Activated naive CD4-positive, alpha-beta T cell treated with anti-CD3 and anti-CD28 coated beads, Interleukin-2, amount 10 ng/mL, durations not matched to agents 7 days and 5 days (primary cell): ENCODE measurements around the gene ADAMTS14.
"Not testable (repeated sequence)": the region's sequence is repeated elsewhere in the genome, so short reads cannot be mapped to it uniquely, and the experiment has no call there.

Experiments used
- CTCF ChIA-PET: fragments of 350-600 bp; sonication (Branson Sonifier 250); formaldehyde crosslinking; loops from one replicate; lab custom pipeline; 2021; ENCODE audit warnings: antibody characterized with exemption; lab: Charles Lee
- DNase-seq: peaks from one replicate; pipeline ENCODE4 v3.0.0-alpha.2; 2020
- H3K27ac Mint-ChIP-seq: one replicate; pipeline ENCODE4 v1.8.0; 2021; ENCODE audit warnings: mild to moderate bottlenecking, moderate library complexity, mixed read lengths
- H3K27me3 Mint-ChIP-seq: one replicate; pipeline ENCODE4 v1.8.0; 2021; ENCODE audit warnings: mild to moderate bottlenecking, mixed read lengths
- H3K36me3 Mint-ChIP-seq: one replicate; pipeline ENCODE4 v1.8.0; 2021; ENCODE audit warnings: mixed read lengths
- H3K4me1 Mint-ChIP-seq: one replicate; pipeline ENCODE4 v1.8.0; 2021; ENCODE audit warnings: mixed read lengths
- H3K4me3 Mint-ChIP-seq: one replicate; pipeline ENCODE4 v1.8.0; 2021; ENCODE audit warnings: mild to moderate bottlenecking, moderate library complexity, mixed read lengths
- H3K9me3 Mint-ChIP-seq: one replicate; pipeline ENCODE4 v1.8.0; 2021; ENCODE audit warnings: mixed read lengths

Gene ADAMTS14

GRCh38 chr10:70760271-70760787, 88.0 kb downstream of the ADAMTS14 start:
- no peak for DNase-seq
- CTCF ChIA-PET = interaction anchor here (0.9 to 7.1 kb wide), 4 partner anchors 141 to 266 kb away, joined by 3 to 71 read pairs (median 8); no protein-coding TSS in a partner anchor
- Mint-ChIP-seq H3K4me3 (no peak overlapping the region), H3K27ac (no peak overlapping the region), H3K4me1 (no peaks in the 10 kb centered on the region), H3K36me3 (no peaks in the 10 kb centered on the region), H3K9me3 (peaks cover 3% of the 10 kb centered on the region), H3K27me3 (peaks cover 28% of the 10 kb centered on the region)

DNA sequence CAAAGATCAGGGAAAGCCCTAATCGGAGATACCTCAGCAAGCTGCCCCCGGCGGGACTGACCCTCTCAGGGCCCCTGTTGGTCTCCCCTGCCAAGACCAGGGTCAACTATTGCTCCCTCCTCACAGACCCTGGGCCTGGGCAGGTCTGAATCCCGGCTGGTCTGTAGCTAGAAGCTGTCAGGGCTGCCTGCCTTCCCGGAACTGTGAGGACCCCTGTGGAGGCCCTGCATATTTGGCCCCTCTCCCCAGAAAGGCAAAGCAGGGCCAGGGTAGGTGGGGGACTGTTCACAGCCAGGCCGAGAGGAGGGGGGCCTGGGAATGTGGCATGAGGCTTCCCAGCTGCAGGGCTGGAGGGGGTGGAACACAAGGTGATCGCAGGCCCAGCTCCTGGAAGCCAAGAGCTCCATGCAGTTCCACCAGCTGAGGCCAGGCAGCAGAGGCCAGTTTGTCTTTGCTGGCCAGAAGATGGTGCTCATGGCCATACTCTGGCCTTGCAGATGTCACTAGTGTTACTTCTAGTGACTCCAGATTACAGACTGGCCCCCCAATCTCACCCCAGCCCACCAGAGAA, 88.8 kb downstream of the ADAMTS14 start:
- Mint-ChIP-seq H3K27ac (no peak overlapping the region), H3K36me3 (no peaks in the 10 kb centered on the region), H3K27me3 (peaks cover 31% of the 10 kb centered on the region), H3K4me1 (no peaks in the 10 kb centered on the region), H3K4me3 (no peak overlapping the region), H3K9me3 (peaks cover 6% of the 10 kb centered on the region)
- CTCF ChIA-PET = interaction anchor here (0.9 to 7.1 kb wide), 4 partner anchors 142 to 267 kb away, joined by 3 to 71 read pairs (median 8); no protein-coding TSS in a partner anchor
- DNase-seq = no peak

- no peak overlapping the region for H3K27ac Mint-ChIP-seq
- DNase-seq = no peak
- CTCF ChIA-PET = interaction anchor here (2.5 to 7.1 kb wide), 2 partner anchors 203 to 212 kb away, joined by 11 to 71 read pairs; no protein-coding TSS in a partner anchor
- H3K27me3 Mint-ChIP-seq = peaks cover 33% of the 10 kb centered on the region
- H3K4me1 Mint-ChIP-seq = no peaks in the 10 kb centered on the region
- H3K9me3 Mint-ChIP-seq = peaks cover 10% of the 10 kb centered on the region
- H3K36me3 Mint-ChIP-seq = no peaks in the 10 kb centered on the region
- no peak overlapping the region for H3K4me3 Mint-ChIP-seq
These were observed 89.5 kb downstream of the ADAMTS14 start for GRCh38 chr10:70761727-70762350.

DNA sequence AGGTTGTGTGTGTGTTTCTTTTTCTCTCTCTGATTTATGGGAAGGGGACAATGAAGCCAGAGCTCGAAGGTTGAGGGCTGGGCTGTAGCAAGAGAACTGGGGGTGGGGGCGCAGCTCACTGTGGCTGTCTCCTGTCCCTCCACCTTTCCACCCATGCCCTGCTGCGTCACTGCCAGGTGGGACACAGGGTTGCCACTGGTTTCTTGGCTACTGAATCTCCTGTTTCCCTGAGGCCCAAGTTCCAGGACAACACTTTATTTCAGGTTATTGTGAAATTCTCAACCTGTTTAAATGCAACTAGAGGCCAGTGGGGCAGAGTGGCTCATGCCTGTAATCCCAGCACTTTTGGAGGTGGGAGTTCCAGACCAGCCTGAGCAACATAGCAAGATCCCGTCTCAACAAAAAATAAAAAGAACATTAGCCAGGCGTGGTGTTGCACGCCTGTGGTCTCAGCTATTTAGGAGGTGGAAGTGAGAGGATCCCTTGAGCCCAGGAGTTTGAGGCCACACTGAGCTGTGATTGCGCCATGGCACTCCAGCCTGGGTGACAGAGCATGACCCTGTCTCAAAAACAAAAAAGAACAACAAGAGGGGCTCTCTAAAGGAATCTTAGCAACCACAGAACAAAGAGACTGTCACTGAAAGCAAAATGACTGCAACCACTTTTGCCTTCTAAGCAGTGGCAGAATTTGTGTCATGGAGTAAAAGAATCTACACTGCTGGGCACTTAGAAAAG, 90.3 kb downstream of the ADAMTS14 start:
- DNase-seq = no peak
- Mint-ChIP-seq H3K4me3 (no peak overlapping the region), H3K9me3 (peaks cover 11% of the 10 kb centered on the region), H3K27ac (no peak overlapping the region), H3K4me1 (no peaks in the 10 kb centered on the region), H3K36me3 (no peaks in the 10 kb centered on the region), H3K27me3 (peaks cover 37% of the 10 kb centered on the region)
- CTCF ChIA-PET = interaction anchor here (2.5 to 7.1 kb wide), 2 partner anchors 203 to 213 kb away, joined by 11 to 71 read pairs; no protein-coding TSS in a partner anchor

DNA sequence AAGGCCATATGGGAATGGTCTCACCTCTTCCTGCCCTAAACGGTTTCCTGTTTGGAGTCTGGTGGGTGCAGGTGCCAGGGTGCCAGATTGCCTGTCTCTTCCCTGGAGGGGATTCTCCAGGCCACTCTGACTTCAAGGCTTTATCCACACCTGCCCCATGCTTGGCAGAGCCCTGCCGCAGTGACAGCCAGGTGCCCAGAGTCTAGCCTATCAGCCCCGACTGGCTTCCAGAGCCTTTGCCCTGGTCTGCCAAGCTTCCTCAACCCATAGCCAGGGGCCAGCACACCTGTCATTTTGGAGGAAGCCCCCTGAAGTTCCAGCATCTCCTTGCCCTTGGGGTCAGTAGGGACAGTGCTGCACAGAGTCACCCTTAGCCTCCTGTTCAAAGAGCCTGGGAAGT, 91.3 kb downstream of the ADAMTS14 start:
- Mint-ChIP-seq H3K4me1 (no peaks in the 10 kb centered on the region), H3K27ac (no peak overlapping the region), H3K9me3 (peaks cover 11% of the 10 kb centered on the region), H3K27me3 (peaks cover 42% of the 10 kb centered on the region), H3K4me3 (no peak overlapping the region), H3K36me3 (no peaks in the 10 kb centered on the region)
- CTCF ChIA-PET = no interaction called here
- no peak for DNase-seq

DNA sequence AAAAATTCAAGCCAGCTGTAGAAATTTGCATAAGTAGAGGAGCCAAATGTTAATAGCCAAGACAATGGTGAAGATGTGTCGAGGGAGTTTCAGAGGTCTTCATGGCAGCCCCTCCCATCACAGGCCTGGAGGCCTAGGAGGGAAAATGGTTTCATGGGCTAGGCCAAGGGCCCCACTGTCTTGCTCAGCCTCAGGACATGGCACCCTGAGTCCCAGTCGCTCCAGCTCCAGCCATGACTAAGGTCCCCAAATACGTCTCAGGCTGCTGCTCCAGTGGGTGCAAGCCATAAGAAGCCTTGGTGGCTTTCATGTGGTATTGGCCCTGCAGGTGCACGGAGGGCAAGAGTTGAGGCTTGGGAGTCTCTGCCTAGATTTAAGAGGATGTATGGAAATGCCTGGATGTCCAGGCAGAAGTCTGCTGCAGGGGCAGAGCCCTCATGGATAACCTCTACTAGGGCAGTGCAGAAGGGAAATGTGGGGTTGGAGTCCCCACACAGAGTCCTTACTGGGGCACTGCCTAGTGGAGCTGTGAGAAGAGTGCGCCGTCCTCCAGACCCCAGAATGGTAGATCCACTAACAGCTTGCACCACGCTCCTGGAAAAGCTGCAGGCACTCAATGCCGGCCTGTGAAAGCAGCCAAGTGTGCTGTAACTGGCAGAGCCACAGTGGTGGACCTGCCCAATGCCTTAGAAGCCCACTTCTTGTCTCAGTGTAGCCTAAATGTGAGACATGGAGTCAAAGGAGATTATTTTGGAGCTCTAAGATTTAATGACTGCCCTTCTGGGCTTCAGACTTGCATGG, 93.7 kb downstream of the ADAMTS14 start:
- H3K27me3 Mint-ChIP-seq = peaks cover 27% of the 10 kb centered on the region
- H3K9me3 Mint-ChIP-seq = peaks cover 11% of the 10 kb centered on the region
- no peaks in the 10 kb centered on the region for H3K4me1 Mint-ChIP-seq
- H3K4me3 Mint-ChIP-seq = no peak overlapping the region
- H3K36me3 Mint-ChIP-seq = no peaks in the 10 kb centered on the region
- CTCF ChIA-PET = no interaction called here
- no peak overlapping the region for H3K27ac Mint-ChIP-seq
- DNase-seq = no peak

DNA sequence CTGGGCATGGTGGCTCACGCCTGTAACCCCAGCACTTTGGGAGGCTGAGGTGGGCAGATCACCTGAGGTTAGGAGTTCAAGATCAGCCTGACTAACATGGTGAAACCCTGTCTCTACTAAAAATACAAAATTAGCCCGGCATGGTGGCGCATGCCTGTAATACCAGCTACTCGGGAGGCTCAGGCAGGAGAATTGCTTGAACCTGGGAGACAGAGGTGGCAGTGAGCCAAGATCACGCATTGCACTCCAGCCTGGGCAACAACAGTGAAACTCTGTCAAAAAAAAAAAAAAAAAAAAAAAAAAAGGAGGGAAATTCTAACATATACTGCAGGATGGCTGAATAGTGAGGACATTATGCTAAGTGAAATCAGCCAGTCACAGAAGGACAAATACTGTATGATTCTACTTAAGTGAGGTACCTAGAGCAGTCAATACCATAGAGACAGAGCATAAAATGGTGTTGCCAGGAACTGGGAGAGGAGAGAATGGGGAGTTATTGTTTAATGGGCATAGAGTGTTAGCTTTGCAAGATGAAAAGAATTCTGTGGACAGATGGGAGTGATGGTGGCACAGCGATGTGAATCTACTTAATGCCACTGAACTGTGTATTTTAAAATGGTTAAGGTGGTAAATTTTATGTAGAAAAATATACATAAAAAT, 95.8 kb downstream of the ADAMTS14 start:
- peaks cover 27% of the 10 kb centered on the region for H3K27me3 Mint-ChIP-seq

DNA sequence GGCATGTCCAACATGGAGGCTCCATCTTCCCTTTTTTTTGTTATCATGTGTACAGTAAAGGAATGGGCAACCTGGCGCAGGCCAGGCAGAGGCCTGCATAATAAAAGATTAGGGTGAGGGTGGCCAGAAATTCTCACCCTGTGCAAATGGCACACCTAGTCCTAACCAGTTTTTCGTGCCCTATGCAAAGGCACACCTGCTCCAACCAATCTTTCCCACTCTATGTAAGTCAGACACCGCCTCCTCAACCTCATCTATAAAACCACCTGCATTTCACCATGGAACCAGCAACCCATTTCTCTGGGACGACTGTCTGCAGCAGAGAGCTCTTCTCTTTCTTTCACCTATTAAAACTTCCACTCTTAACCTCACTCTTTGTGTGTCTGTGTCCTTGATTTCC, 96.8 kb downstream of the ADAMTS14 start:
- Mint-ChIP-seq H3K27me3 (peaks cover 20% of the 10 kb centered on the region), H3K36me3 (no peaks in the 10 kb centered on the region), H3K9me3 (peaks cover 11% of the 10 kb centered on the region), H3K27ac (no peak overlapping the region), H3K4me3 (no peak overlapping the region), H3K4me1 (no peaks in the 10 kb centered on the region)
- DNase-seq = peak; percentile 1
- CTCF ChIA-PET = interaction anchor here (1.8 kb wide), 1 partner anchor 220 kb away, joined by 6 read pairs; no protein-coding TSS in a partner anchor

More for the DNA sequence above, 95.8 kb downstream of the ADAMTS14 start:
- not testable (repeated sequence) for H3K27ac Mint-ChIP-seq, H3K36me3 Mint-ChIP-seq, H3K4me3 Mint-ChIP-seq, H3K4me1 Mint-ChIP-seq
- CTCF ChIA-PET = interaction anchor here (1.8 kb wide), 1 partner anchor 219 kb away, joined by 6 read pairs; no protein-coding TSS in a partner anchor
- H3K9me3 Mint-ChIP-seq = peaks cover 11% of the 10 kb centered on the region
- peak; percentile 9 for DNase-seq

DNA sequence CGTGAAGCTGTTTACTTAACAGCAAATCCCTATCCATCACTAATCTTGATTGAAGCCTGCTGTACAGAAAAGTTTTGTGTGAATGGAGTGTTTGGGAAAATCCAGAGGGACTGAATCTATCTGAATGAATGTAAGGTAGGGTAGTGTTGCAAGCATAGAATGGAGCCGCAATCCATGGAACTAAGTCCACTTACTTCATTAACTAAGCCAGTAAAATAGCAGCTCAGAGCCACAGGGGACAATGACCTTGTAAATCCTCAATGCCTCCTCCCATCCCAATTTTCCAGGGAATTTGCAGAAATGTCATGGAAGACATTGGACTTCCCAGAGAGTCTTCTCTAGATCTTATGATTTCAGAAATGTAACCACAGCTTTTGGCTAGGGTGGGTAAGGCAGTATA, 97.7 kb downstream of the ADAMTS14 start:
- no peak overlapping the region for H3K4me3 Mint-ChIP-seq
- peak; percentile 5 for DNase-seq

GRCh38 chr10:70770516-70770915, 98.2 kb downstream of the ADAMTS14 start:
- H3K9me3 Mint-ChIP-seq, H3K27ac Mint-ChIP-seq, H3K4me3 Mint-ChIP-seq, DNase-seq, H3K4me1 Mint-ChIP-seq, H3K36me3 Mint-ChIP-seq: not testable (repeated sequence)
- CTCF ChIA-PET = interaction anchor here (1.0 kb wide), 1 partner anchor 211 kb away, joined by 3 read pairs; no protein-coding TSS in a partner anchor
- H3K27me3 Mint-ChIP-seq = peaks cover 19% of the 10 kb centered on the region

More for the DNA sequence above, 97.7 kb downstream of the ADAMTS14 start:
- CTCF ChIA-PET = interaction anchor here (1.8 kb wide), 1 partner anchor 221 kb away, joined by 6 read pairs; no protein-coding TSS in a partner anchor
- Mint-ChIP-seq H3K36me3 (no peaks in the 10 kb centered on the region), H3K9me3 (peaks cover 11% of the 10 kb centered on the region), H3K27ac (no peak overlapping the region), H3K27me3 (peaks cover 19% of the 10 kb centered on the region), H3K4me1 (no peaks in the 10 kb centered on the region)

DNA sequence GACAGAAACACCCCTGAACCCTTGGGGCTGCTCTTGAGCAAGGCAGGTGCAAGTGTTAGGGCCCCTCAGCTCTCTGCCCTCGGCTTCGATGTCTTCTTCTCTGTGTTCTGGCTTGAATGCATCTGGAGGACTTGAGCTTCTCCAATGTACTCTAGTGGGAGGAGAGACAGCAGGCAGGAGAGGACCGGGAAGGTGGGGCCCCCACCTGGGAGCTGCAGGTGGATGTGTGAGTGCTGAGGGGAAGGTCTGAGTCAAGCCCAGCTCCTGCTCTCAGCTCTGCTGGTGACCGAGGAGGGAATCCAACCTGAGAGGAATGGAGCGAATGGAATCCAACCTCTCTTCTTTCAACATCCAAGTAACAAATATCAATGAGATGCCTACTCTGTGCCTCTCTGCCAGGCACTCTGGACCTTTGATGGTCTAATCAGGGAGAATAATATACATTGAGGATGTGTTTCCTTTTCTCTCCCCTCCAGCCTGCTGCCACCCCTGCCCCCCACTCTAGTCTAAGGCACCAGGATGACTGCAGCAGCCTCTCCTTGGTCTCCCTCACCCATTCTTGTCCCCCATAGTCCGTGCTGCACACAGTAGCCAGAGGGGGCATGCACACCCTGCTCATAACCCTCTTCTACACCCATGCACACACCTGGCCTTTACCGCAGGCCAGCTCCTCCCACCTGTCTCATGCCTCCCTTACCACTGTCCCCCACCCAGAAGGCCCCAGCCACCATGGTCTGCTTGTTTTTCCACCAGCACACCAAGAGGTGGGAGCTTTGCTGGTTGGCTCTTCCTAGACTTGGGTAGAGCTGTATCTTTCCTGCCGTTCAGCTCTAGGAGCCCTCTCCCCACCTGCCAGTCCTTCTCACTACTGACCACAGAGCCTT, 99.2 kb downstream of the ADAMTS14 start:
- Mint-ChIP-seq H3K4me3 (no peak overlapping the region), H3K4me1 (no peaks in the 10 kb centered on the region), H3K27ac (no peak overlapping the region), H3K36me3 (no peaks in the 10 kb centered on the region), H3K9me3 (peaks cover 4% of the 10 kb centered on the region), H3K27me3 (peaks cover 13% of the 10 kb centered on the region)
- peak; percentile 19 for DNase-seq
- CTCF ChIA-PET = interaction anchor here (1.0 kb wide), 1 partner anchor 212 kb away, joined by 3 read pairs; no protein-coding TSS in a partner anchor

DNA sequence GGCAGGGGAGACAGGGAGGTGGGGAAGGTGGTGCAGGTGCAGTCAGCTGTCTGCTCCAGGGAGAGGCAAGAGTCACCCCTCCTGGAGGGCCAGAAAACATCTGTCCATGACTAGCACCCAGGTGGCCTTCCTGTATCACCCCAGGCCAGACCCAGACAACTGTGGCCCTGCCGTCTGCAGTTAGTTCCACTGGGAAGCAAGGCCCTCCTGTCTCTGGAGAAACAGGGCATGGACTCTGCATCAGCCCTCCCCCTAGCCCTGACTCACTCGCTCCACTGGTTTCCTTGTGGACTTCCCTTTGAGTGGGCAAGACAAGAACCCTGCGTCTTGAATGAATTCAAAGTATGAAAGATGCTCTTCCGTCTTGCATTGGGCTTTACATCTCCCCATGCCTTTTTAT, 100.3 kb downstream of the ADAMTS14 start:
- H3K27ac Mint-ChIP-seq = no peak overlapping the region

More for the DNA sequence above, 100.3 kb downstream of the ADAMTS14 start:
- Mint-ChIP-seq H3K36me3 (no peaks in the 10 kb centered on the region), H3K4me3 (no peak overlapping the region), H3K4me1 (no peaks in the 10 kb centered on the region), H3K9me3 (no peaks in the 10 kb centered on the region), H3K27me3 (peaks cover 14% of the 10 kb centered on the region)
- CTCF ChIA-PET = no interaction called here
- DNase-seq = no peak
